Skeletal muscle tissue (tissue), 4 donors: ENCODE data around the gene CCDC137. TPM values are rescaled to one million over a fixed set of nuclear protein-coding genes. Genes with fewer than 3 reads are reported as not detected.

Experiments
- H3K27ac ChIP-seq: one replicate; pipeline ENCODE4 v1.7.0; 2013; ENCODE audit warnings: mild to moderate bottlenecking, low read depth, low read length, inconsistent platforms
- H3K27me3 ChIP-seq, 3 donors: one replicate each; pipeline ENCODE4 v1.7.0; 2013; ENCODE audit warnings: low read length in 3 of 3; ENCODE audit not compliant: control insufficient read depth in 3 of 3, insufficient read depth in 3 of 3
- H3K36me3 ChIP-seq, 3 donors: one replicate each; pipeline ENCODE4 v1.7.0; 2013; ENCODE audit warnings: low read length in 3 of 3; ENCODE audit not compliant: control insufficient read depth in 3 of 3, insufficient read depth in 3 of 3
- H3K4me1 ChIP-seq, 3 donors: one replicate each; pipeline ENCODE4 v1.7.0; 2013; ENCODE audit warnings: low read length in 3 of 3, mild to moderate bottlenecking in 3 of 3; ENCODE audit not compliant: control insufficient read depth in 3 of 3, insufficient read depth in 3 of 3
- H3K4me3 ChIP-seq, 3 donors: one replicate each; pipeline ENCODE4 v1.7.0; 2013; ENCODE audit warnings: low read length in 3 of 3
- H3K9ac ChIP-seq, 3 donors: one replicate each; pipeline ENCODE4 v1.7.0; 2013; ENCODE audit warnings: low read length in 3 of 3, mild to moderate bottlenecking in 3 of 3, moderate library complexity in 2 of 3, low read depth in 1 of 3
- H3K9me3 ChIP-seq, 3 donors: one replicate each; pipeline ENCODE4 v1.7.0; 2013; ENCODE audit warnings: low read length in 3 of 3; ENCODE audit not compliant: control insufficient read depth in 3 of 3
- total RNA-seq: library from RNA; depleted of rRNA; stranded (reverse); fragments of >200 nt; gene quantifications from one replicate; pipeline ENCODE4 v1.2.3, GENCODE V29; 2014
- donor health status: Osteomylitis.

CCDC137 gene
- total RNA-seq, 1 donor from 2014 or later = 5.7 TPM

GRCh38 chr17:81638683-81639082 is 27.9 kb upstream of the CCDC137 start:
- no peaks in the 10 kb centered on the region for H3K27me3 ChIP-seq
- no peak overlapping the region for H3K9ac ChIP-seq
- H3K36me3 ChIP-seq = no peaks in the 10 kb centered on the region
- H3K9me3 ChIP-seq = no peaks in the 10 kb centered on the region
- peaks cover 14 to 22% (median 22%) of the 10 kb centered on the region in 3 donors for H3K4me1 ChIP-seq
- H3K27ac ChIP-seq = no peak overlapping the region
- no peak overlapping the region for H3K4me3 ChIP-seq

GRCh38 chr17:81640011-81640410 is 26.5 kb upstream of the CCDC137 start:
- Histone ChIP-seq H3K27me3 (no peaks in the 10 kb centered on the region), H3K9ac (no peak overlapping the region), H3K27ac (no peak overlapping the region), H3K4me3 (no peak overlapping the region), H3K9me3 (no peaks in the 10 kb centered on the region), H3K4me1 (peaks cover 13 to 16% (median 14%) of the 10 kb centered on the region in 3 donors), H3K36me3 (no peaks in the 10 kb centered on the region)

- H3K27ac ChIP-seq = no peak overlapping the region
- no peak overlapping the region for H3K9ac ChIP-seq
- H3K27me3 ChIP-seq = peaks cover 2 to 5% (median 3%) of the 10 kb centered on the region in 3 donors
- no peaks in the 10 kb centered on the region for H3K36me3 ChIP-seq
- H3K4me1 ChIP-seq = peaks cover 0 to 3% (median 2%) of the 10 kb centered on the region in 3 donors
- no peaks in the 10 kb centered on the region for H3K9me3 ChIP-seq
- no peak overlapping the region for H3K4me3 ChIP-seq
Observed at GRCh38 chr17:81641825-81642489, 24.6 kb upstream of the CCDC137 start.

- H3K27ac ChIP-seq = no peak overlapping the region
- H3K27me3 ChIP-seq = peaks cover 19 to 21% (median 20%) of the 10 kb centered on the region in 3 donors
- H3K9me3 ChIP-seq = peaks cover 0 to 4% (median 0%) of the 10 kb centered on the region in 3 donors
- no peak overlapping the region for H3K4me3 ChIP-seq
- no peak overlapping the region for H3K9ac ChIP-seq
- H3K36me3 ChIP-seq = no peaks in the 10 kb centered on the region
- no peaks in the 10 kb centered on the region for H3K4me1 ChIP-seq
Observed at GRCh38 chr17:81644496-81644895, 22.0 kb upstream of the CCDC137 start.

GRCh38 chr17:81644976-81645952 is 21.3 kb upstream of the CCDC137 start:
- H3K9me3 ChIP-seq = peaks cover 0 to 4% (median 0%) of the 10 kb centered on the region in 3 donors
- no peak overlapping the region for H3K9ac ChIP-seq

GRCh38 chr17:81646869-81647600 is 19.5 kb upstream of the CCDC137 start:
- no peak overlapping the region for H3K9ac ChIP-seq
- H3K4me1 ChIP-seq = no peaks in the 10 kb centered on the region
- no peaks in the 10 kb centered on the region for H3K36me3 ChIP-seq
- H3K27me3 ChIP-seq = peaks cover 31 to 39% (median 36%) of the 10 kb centered on the region in 3 donors
- H3K4me3 ChIP-seq = no peak overlapping the region
- H3K27ac ChIP-seq = no peak overlapping the region
- peaks cover 0 to 4% (median 0%) of the 10 kb centered on the region in 3 donors for H3K9me3 ChIP-seq

More at GRCh38 chr17:81644976-81645952, 21.3 kb upstream of the CCDC137 start:
- no peaks in the 10 kb centered on the region for H3K4me1 ChIP-seq
- H3K36me3 ChIP-seq = no peaks in the 10 kb centered on the region
- H3K27ac ChIP-seq = no peak overlapping the region
- peaks cover 24 to 26% (median 25%) of the 10 kb centered on the region in 3 donors for H3K27me3 ChIP-seq
- no peak overlapping the region for H3K4me3 ChIP-seq

GRCh38 chr17:81647640-81648012 is 18.9 kb upstream of the CCDC137 start:
- H3K9me3 ChIP-seq = peaks cover 0 to 4% (median 0%) of the 10 kb centered on the region in 3 donors
- no peak overlapping the region for H3K9ac ChIP-seq
- peaks cover 31 to 39% (median 36%) of the 10 kb centered on the region in 3 donors for H3K27me3 ChIP-seq
- H3K4me3 ChIP-seq = no peak overlapping the region
- no peak overlapping the region for H3K27ac ChIP-seq
- H3K36me3 ChIP-seq = no peaks in the 10 kb centered on the region
- H3K4me1 ChIP-seq = no peaks in the 10 kb centered on the region

GRCh38 chr17:81648013-81648706 is 18.4 kb upstream of the CCDC137 start:
- Histone ChIP-seq H3K27me3 (peaks cover 31 to 39% (median 38%) of the 10 kb centered on the region in 3 donors), H3K9ac (no peak overlapping the region)

GRCh38 chr17:81648707-81649085 is 17.8 kb upstream of the CCDC137 start:
- H3K4me1 ChIP-seq = no peaks in the 10 kb centered on the region
- no peaks in the 10 kb centered on the region for H3K36me3 ChIP-seq
- H3K9ac ChIP-seq = no peak overlapping the region
- H3K4me3 ChIP-seq = no peak overlapping the region
- peaks cover 31 to 43% (median 39%) of the 10 kb centered on the region in 3 donors for H3K27me3 ChIP-seq
- no peak overlapping the region for H3K27ac ChIP-seq
- peaks cover 0 to 4% (median 0%) of the 10 kb centered on the region in 3 donors for H3K9me3 ChIP-seq

More at GRCh38 chr17:81648013-81648706, 18.4 kb upstream of the CCDC137 start:
- H3K4me1 ChIP-seq = no peaks in the 10 kb centered on the region
- peaks cover 0 to 4% (median 0%) of the 10 kb centered on the region in 3 donors for H3K9me3 ChIP-seq
- no peak overlapping the region for H3K4me3 ChIP-seq
- no peak overlapping the region for H3K27ac ChIP-seq
- H3K36me3 ChIP-seq = no peaks in the 10 kb centered on the region
